ENCODE measurements around the gene PPFIBP1. TPM values are rescaled to one million over a fixed set of nuclear protein-coding genes. Genes with fewer than 3 reads are reported as not detected.
"Not testable (repeated sequence)": the region's sequence is repeated elsewhere in the genome, so short reads cannot be mapped to it uniquely, and the experiment has no call there.

PPFIBP1 gene
- total and polyA plus RNA-seq, 7 donors: 5.9 to 63.1 (median 28.3) TPM

DNA sequence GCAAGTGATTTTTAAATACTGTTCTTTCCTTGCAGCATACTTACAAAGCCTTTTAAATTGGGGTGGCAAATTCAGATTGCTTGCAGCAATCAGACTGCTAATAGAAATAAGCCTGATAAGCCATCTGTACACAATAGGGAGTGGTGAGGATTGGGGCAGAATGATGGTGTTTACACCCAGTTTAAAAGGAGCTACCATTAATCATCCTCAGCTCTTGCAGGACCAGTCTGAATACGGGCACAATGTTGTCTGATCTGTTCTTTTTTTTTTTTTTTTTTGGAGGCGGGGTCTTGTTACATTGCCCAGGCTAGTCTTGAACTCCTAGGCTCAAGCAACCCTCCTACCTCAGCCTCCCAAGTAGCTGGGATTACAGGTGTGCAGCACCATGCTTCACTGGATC lies 122.1 kb downstream of the PPFIBP1 start:
- no peak for ATAC-seq
- Histone ChIP-seq H3K36me3 (ENCODE audit: insufficient read depth in 1 of 2, low read depth in 1 of 2) (peaks cover 0 to 28% of the 10 kb centered on the region in 2 donors), H3K4me1 (peaks cover 4% of the 10 kb centered on the region), H3K4me3 (no peak overlapping the region), H3K27me3 (ENCODE audit: insufficient read depth in 3 of 3, low read length in 2 of 3) (no peaks in the 10 kb centered on the region), H3K27ac (no peak overlapping the region), H3K9me3 (no peaks in the 10 kb centered on the region)
- no peak for DNase-seq
- TF ChIP-seq, protein P1, sequence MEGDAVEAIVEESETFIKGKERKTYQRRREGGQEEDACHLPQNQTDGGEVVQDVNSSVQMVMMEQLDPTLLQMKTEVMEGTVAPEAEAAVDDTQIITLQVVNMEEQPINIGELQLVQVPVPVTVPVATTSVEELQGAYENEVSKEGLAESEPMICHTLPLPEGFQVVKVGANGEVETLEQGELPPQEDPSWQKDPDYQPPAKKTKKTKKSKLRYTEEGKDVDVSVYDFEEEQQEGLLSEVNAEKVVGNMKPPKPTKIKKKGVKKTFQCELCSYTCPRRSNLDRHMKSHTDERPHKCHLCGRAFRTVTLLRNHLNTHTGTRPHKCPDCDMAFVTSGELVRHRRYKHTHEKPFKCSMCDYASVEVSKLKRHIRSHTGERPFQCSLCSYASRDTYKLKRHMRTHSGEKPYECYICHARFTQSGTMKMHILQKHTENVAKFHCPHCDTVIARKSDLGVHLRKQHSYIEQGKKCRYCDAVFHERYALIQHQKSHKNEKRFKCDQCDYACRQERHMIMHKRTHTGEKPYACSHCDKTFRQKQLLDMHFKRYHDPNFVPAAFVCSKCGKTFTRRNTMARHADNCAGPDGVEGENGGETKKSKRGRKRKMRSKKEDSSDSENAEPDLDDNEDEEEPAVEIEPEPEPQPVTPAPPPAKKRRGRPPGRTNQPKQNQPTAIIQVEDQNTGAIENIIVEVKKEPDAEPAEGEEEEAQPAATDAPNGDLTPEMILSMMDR (IDR thresholded peaks at IDR 0.05): no peak
- intact Hi-C loops (cut with DNase I): no loop called here
- WGBS, 3 donors: 55 to 98% (median 79%) methylated on average over 2 of the region's 2 CpGs

DNA sequence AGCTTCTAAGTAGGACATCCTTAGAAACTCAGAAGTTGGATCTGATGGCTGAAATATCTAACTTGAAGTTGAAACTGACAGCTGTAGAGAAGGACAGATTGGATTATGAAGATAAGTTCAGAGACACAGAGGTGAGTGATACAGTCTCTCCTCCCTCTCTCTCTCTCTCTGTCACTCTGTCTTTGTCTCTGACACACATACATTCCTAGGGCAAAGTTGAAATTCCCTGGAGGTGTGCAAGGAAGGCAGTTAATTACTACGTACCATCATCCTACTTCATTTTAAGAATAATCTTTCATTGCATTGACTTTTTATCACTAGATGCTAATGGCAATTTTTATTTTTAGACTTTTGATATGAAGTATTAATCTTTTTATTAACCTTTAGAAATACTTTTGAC lies 126.0 kb downstream of the PPFIBP1 start:
- WGBS, 3 donors: 88 to 97% (median 91%) methylated on average over 1 of the region's 1 CpG
- DNase-seq (no peak), ATAC-seq (no peak)
- no peaks in the 10 kb centered on the region for H3K9me3 ChIP-seq
- no peak overlapping the region for H3K27ac ChIP-seq
- no peaks in the 10 kb centered on the region for H3K27me3 ChIP-seq (ENCODE audit: insufficient read depth in 3 of 3, low read length in 2 of 3)
- TF ChIP-seq, protein P1 (IDR thresholded peaks at IDR 0.05): no peak
- no peaks in the 10 kb centered on the region for H3K4me1 ChIP-seq
- peaks cover 0 to 30% of the 10 kb centered on the region in 2 donors for H3K36me3 ChIP-seq (ENCODE audit: insufficient read depth in 1 of 2, low read depth in 1 of 2)
- no peak overlapping the region for H3K4me3 ChIP-seq
- intact Hi-C loops (cut with DNase I): loop anchor here (2.0 to 5.0 kb wide), 3 partner anchors 123 to 218 kb away; no protein-coding TSS in a partner anchor

DNA sequence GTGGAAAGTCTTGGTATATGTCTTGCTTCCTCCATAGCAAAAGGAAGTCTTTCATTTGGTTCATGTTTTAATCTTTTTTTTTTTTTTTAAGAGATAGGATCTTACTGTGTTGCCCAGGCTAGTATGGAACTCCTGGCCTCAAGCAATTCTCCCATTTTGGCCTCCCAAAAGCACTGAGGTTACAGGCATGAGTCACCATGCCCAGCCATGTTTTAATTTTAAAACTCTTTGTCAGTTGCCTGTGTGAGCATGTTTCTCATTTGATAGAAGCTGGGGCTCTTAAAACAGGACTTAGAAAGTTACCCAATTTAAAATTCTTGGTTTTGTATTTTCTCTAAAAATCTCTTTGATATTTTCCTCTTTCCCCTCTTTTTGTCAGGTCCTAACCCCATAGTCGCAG lies 127.2 kb downstream of the PPFIBP1 start:
- TF ChIP-seq, protein P1 (IDR thresholded peaks at IDR 0.05): no peak
- ATAC-seq (no peak), DNase-seq (no peak)
- Histone ChIP-seq H3K27me3 (ENCODE audit: insufficient read depth in 3 of 3, low read length in 2 of 3) (no peaks in the 10 kb centered on the region), H3K4me3 (no peak overlapping the region), H3K4me1 (no peaks in the 10 kb centered on the region), H3K9me3 (no peaks in the 10 kb centered on the region), H3K36me3 (ENCODE audit: insufficient read depth in 1 of 2, low read depth in 1 of 2) (peaks cover 0 to 42% of the 10 kb centered on the region in 2 donors), H3K27ac (no peak overlapping the region)
- intact Hi-C loops (cut with DNase I): loop anchor here (2.0 to 5.0 kb wide), 3 partner anchors 124 to 219 kb away; no protein-coding TSS in a partner anchor
- WGBS, 3 donors: 96 to 100% (median 98%) methylated on average over 1 of the region's 1 CpG

DNA sequence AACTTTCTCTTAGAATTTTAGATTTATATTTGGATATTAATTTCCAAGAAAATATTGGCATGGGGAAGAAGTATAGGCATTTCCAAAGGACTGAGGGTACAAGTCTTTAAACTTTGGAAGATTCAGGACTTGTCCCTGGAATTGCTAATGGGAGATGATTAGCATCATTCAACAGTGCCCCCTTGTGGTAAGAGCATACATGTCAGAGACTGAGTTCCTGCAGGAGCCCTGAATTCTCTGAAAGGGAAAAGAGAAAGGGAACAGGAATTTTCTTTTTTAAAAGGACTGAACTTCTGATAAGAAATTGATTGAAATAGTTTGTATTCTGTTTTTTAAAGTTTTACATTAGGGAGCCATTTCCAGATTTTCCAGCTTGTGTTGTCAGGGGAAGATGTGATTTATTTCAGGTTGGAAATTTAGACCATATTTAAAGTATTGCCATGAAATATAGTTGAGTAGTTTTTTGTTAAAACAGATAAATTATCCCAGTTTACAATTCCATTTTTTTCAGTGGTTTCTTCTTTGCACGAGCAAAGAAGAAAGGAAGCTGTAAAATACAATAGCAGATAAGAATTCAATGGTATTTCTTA lies 128.3 kb downstream of the PPFIBP1 start:
- H3K27me3 ChIP-seq (ENCODE audit: insufficient read depth in 3 of 3, low read length in 2 of 3): no peaks in the 10 kb centered on the region
- peaks cover 0 to 45% of the 10 kb centered on the region in 2 donors for H3K36me3 ChIP-seq (ENCODE audit: insufficient read depth in 1 of 2, low read depth in 1 of 2)
- no peak overlapping the region for H3K4me3 ChIP-seq
- TF ChIP-seq, protein P1 (IDR thresholded peaks at IDR 0.05): peak; percentile 90
- H3K4me1 ChIP-seq: no peaks in the 10 kb centered on the region
- WGBS, 3 donors: 46 to 74% (median 56%) methylated on average over 1 of the region's 1 CpG
- ATAC-seq (peak; percentile 69 to 91 (median 80)), DNase-seq (no peak)
- H3K27ac ChIP-seq: no peak overlapping the region
- H3K9me3 ChIP-seq: no peaks in the 10 kb centered on the region
- intact Hi-C loops (cut with DNase I): loop anchor here (5.0 kb wide), 2 partner anchors 125 to 220 kb away; no protein-coding TSS in a partner anchor

DNA sequence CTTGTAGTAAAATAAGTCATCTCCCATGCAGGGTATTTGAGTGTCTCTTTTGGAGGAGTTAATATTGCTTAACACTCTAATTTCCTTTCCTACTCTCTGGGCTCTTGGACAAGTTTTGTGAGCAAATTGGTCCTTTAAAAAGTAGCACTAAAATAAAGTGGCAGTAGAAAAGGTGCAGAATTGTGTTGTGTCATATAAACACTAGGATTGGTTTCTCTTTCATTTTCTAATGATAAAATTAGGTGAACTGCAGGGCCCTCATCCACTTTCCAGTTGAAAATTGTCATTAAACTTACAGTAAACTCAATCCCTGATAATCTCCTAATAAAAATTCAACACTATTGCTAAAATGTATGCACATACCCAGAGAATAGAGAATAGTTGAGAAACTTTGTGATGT lies 129.7 kb downstream of the PPFIBP1 start:
- H3K4me1 ChIP-seq: no peaks in the 10 kb centered on the region
- ATAC-seq (no peak), DNase-seq (no peak)
- H3K9me3 ChIP-seq: no peaks in the 10 kb centered on the region
- intact Hi-C loops (cut with DNase I): loop anchor here (5.0 kb wide), 2 partner anchors 126 to 221 kb away; no protein-coding TSS in a partner anchor
- H3K36me3 ChIP-seq (ENCODE audit: insufficient read depth in 1 of 2, low read depth in 1 of 2): peaks cover 0 to 53% of the 10 kb centered on the region in 2 donors
- no peak overlapping the region for H3K4me3 ChIP-seq
- TF ChIP-seq, protein P1 (IDR thresholded peaks at IDR 0.05): no peak
- H3K27ac ChIP-seq: no peak overlapping the region
- no peaks in the 10 kb centered on the region for H3K27me3 ChIP-seq (ENCODE audit: insufficient read depth in 3 of 3, low read length in 2 of 3)

DNA sequence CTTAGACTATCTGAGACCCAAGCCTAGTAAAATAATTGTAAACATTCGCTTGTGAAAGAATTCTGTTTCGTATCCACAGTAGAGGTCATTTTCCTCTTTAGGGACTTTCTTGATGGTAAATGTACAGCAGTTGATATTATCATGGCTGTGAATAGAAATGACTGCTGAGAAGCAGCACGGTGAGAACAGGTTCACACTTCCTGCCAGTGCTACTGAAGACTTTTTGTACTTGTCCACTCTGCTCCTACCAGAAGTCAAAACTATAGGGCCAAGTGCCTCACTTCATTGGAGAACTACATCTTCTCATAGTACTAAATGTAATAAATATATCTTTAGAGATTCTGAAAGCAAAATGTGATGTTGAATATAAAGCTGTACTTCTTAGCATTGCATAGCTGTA lies 131.5 kb downstream of the PPFIBP1 start:
- H3K27ac ChIP-seq; H3K4me3 ChIP-seq; DNase-seq; ATAC-seq; H3K27me3 ChIP-seq (ENCODE audit: insufficient read depth in 3 of 3, low read length in 2 of 3); H3K9me3 ChIP-seq; H3K4me1 ChIP-seq; intact Hi-C loops (cut with DNase I): not testable (repeated sequence)
- WGBS, 3 donors: 78 to 85% (median 78%) methylated on average over 3 of the region's 3 CpGs
- H3K36me3 ChIP-seq (ENCODE audit: insufficient read depth in 1 of 2, low read depth in 1 of 2): peaks cover 0 to 57% of the 10 kb centered on the region in 2 donors

Measured in psoas muscle (tissue), 8 donors.